DOHH2 (cell line): Measurements from ENCODE around the gene SLC29A3.
"Not testable (repeated sequence)": the region's sequence is repeated elsewhere in the genome, so short reads cannot be mapped to it uniquely, and the experiment has no call there.

Source experiments
- H3F3A ChIP-seq: fragments of 200-600 bp; sonication (generic), shearing (Covaris generic); 2 replicates; pipeline ENCODE4 v1.6.0; 2016; ENCODE audit warnings: antibody characterized with exemption, mild to moderate bottlenecking; ENCODE audit not compliant: control insufficient read depth, insufficient read depth
- H3K27ac ChIP-seq: fragments of 200-600 bp; sonication (generic); 2 replicates; pipeline ENCODE4 v1.5.1; 2014; ENCODE audit warnings: low read depth, mild to moderate bottlenecking, low read length, moderate library complexity
- H3K27me3 ChIP-seq: fragments of 200-600 bp; sonication (generic); 2 replicates; pipeline ENCODE4 v1.6.1; 2014; ENCODE audit warnings: mild to moderate bottlenecking, low read length, mixed read lengths; ENCODE audit not compliant: control insufficient read depth
- H3K36me3 ChIP-seq: fragments of 200-600 bp; sonication (generic); 2 replicates; pipeline ENCODE4 v1.6.1; 2014; ENCODE audit warnings: mild to moderate bottlenecking, low read length, moderate library complexity, mixed read lengths; ENCODE audit not compliant: control insufficient read depth
- H3K4me1 ChIP-seq: fragments of 200-600 bp; sonication (generic); 2 replicates; pipeline ENCODE4 v1.6.1; 2014; ENCODE audit warnings: mild to moderate bottlenecking, low read length, mixed read lengths; ENCODE audit not compliant: control insufficient read depth
- H3K4me2 ChIP-seq: fragments of 200-600 bp; sonication (generic); 2 replicates; pipeline ENCODE4 v1.6.0; 2014; ENCODE audit warnings: mild to moderate bottlenecking, low read length, moderate library complexity
- H3K4me3 ChIP-seq: fragments of 200-600 bp; sonication (generic); 2 replicates; pipeline ENCODE4 v1.5.1; 2014; ENCODE audit warnings: mild to moderate bottlenecking, low read length, mixed read lengths
- H3K79me2 ChIP-seq: fragments of 200-600 bp; sonication (generic); 2 replicates; pipeline ENCODE4 v1.6.1; 2014; ENCODE audit warnings: mild to moderate bottlenecking, low read length, mixed read lengths; ENCODE audit not compliant: control insufficient read depth
- H3K9me2 ChIP-seq: fragments of 200-600 bp; sonication (generic); replicated peaks from 2 replicates; pipeline ENCODE4 v1.6.1; 2014; ENCODE audit warnings: mild to moderate bottlenecking, low read length, mixed read lengths; ENCODE audit not compliant: control insufficient read depth
- H3K9me3 ChIP-seq: fragments of 200-600 bp; sonication (generic); 2 replicates; pipeline ENCODE4 v1.6.1; 2014; ENCODE audit warnings: antibody characterized with exemption, low read length, mixed read lengths; ENCODE audit not compliant: control insufficient read depth, insufficient read depth
- H4K20me1 ChIP-seq: fragments of 200-600 bp; sonication (generic); 2 replicates; pipeline ENCODE4 v1.6.0; 2014; ENCODE audit warnings: low read depth, mild to moderate bottlenecking, antibody characterized with exemption, low read length, moderate library complexity; ENCODE audit not compliant: control insufficient read depth, insufficient read depth
- EZH2phosphoT487 ChIP-seq: fragments of 200-600 bp; sonication (generic); IDR thresholded peaks from 2 replicates; pipeline ENCODE4 v1.6.1; 2017; ENCODE audit warnings: borderline replicate concordance, mild to moderate bottlenecking, antibody characterized with exemption, low read length, moderate library complexity, mixed read lengths
- TF ChIP-seq, protein P1 (sequence below): fragments of 200-600 bp; sonication (generic); IDR thresholded peaks from one replicate; pipeline ENCODE4 v1.5.1; 2014; ENCODE audit warnings: antibody characterized with exemption, mild to moderate bottlenecking, low read depth, low read length; ENCODE audit not compliant: poor library complexity, severe bottlenecking

Gene SLC29A3

GRCh38 chr10:71294091-71294561, 24.9 kb upstream of the SLC29A3 start:
- no peak for TF ChIP-seq EZH2phosphoT487
- TF ChIP-seq, protein P1, sequence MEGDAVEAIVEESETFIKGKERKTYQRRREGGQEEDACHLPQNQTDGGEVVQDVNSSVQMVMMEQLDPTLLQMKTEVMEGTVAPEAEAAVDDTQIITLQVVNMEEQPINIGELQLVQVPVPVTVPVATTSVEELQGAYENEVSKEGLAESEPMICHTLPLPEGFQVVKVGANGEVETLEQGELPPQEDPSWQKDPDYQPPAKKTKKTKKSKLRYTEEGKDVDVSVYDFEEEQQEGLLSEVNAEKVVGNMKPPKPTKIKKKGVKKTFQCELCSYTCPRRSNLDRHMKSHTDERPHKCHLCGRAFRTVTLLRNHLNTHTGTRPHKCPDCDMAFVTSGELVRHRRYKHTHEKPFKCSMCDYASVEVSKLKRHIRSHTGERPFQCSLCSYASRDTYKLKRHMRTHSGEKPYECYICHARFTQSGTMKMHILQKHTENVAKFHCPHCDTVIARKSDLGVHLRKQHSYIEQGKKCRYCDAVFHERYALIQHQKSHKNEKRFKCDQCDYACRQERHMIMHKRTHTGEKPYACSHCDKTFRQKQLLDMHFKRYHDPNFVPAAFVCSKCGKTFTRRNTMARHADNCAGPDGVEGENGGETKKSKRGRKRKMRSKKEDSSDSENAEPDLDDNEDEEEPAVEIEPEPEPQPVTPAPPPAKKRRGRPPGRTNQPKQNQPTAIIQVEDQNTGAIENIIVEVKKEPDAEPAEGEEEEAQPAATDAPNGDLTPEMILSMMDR = no peak
- no peak overlapping the region for H3K4me3 ChIP-seq
- no peak overlapping the region for H3K4me2 ChIP-seq
- no peaks in the 10 kb centered on the region for H3K9me2 ChIP-seq
- H3K27ac ChIP-seq = no peak overlapping the region
- no peaks in the 10 kb centered on the region for H3K36me3 ChIP-seq
- H3K27me3 ChIP-seq = peaks cover 5% of the 10 kb centered on the region
- no peaks in the 10 kb centered on the region for H3K9me3 ChIP-seq
- no peaks in the 10 kb centered on the region for H4K20me1 ChIP-seq
- H3K79me2 ChIP-seq = no peaks in the 10 kb centered on the region
- no peaks in the 10 kb centered on the region for H3K4me1 ChIP-seq
- no peaks in the 10 kb centered on the region for H3F3A ChIP-seq

DNA sequence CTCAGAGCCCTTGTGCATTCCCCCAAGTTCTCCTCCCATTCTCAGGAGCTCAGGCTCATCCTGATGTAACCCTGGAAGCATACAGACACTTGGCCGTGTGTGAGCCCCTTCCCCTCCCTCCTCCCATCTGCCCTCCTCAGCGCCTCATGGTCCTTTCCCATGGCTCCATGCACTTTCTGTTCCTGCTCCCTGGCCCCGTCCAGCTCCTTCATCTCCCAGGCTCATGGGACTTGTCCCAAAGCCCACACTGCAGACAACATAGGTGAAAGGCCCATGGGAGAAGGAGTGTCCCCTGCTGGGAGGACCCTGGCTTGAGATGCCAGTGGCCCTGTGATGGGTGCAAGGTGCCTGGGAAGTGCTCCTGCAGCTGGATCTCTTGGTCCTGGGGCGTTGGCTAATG, 24.2 kb upstream of the SLC29A3 start:
- Histone ChIP-seq H3K9me2 (no peaks in the 10 kb centered on the region), H3K9me3 (no peaks in the 10 kb centered on the region), H4K20me1 (no peaks in the 10 kb centered on the region), H3K4me2 (no peak overlapping the region), H3K4me1 (no peaks in the 10 kb centered on the region), H3K27ac (no peak overlapping the region), H3F3A (no peaks in the 10 kb centered on the region), H3K27me3 (peaks cover 8% of the 10 kb centered on the region), H3K36me3 (no peaks in the 10 kb centered on the region), H3K79me2 (no peaks in the 10 kb centered on the region), H3K4me3 (no peak overlapping the region)
- TF ChIP-seq EZH2phosphoT487 = no peak
- TF ChIP-seq, protein P1 = no peak

GRCh38 chr10:71295641-71296040, 23.4 kb upstream of the SLC29A3 start:
- no peak overlapping the region for H3K27ac ChIP-seq
- no peaks in the 10 kb centered on the region for H3K36me3 ChIP-seq
- H4K20me1 ChIP-seq = no peaks in the 10 kb centered on the region
- no peaks in the 10 kb centered on the region for H3K9me2 ChIP-seq
- TF ChIP-seq EZH2phosphoT487 = no peak
- TF ChIP-seq, protein P1 = no peak
- no peaks in the 10 kb centered on the region for H3K79me2 ChIP-seq
- H3F3A ChIP-seq = no peaks in the 10 kb centered on the region
- H3K9me3 ChIP-seq = no peaks in the 10 kb centered on the region
- no peak overlapping the region for H3K4me2 ChIP-seq
- no peaks in the 10 kb centered on the region for H3K4me1 ChIP-seq
- peaks cover 11% of the 10 kb centered on the region for H3K27me3 ChIP-seq
- no peak overlapping the region for H3K4me3 ChIP-seq

DNA sequence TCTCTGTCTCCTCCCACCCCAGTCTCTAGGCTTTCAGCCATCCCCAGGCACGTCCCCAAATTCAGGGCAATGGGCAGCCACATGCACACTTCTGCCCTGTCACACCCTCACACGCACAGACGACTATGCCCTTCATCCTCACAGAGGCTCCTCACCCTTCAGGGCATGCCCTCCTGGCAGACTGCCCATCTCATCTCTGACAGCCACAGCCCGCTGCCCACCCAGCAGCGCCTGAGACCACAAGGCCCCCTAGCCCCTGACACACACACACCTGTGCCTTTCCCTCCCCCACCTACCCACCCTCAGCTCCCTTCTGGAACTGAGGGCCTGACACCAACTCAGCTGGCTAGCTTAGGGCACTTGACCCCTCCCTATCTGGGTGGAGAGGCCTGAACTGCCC, 23.0 kb upstream of the SLC29A3 start:
- no peak overlapping the region for H3K27ac ChIP-seq
- H4K20me1 ChIP-seq = no peaks in the 10 kb centered on the region
- H3K9me3 ChIP-seq = no peaks in the 10 kb centered on the region
- H3F3A ChIP-seq = no peaks in the 10 kb centered on the region
- no peaks in the 10 kb centered on the region for H3K4me1 ChIP-seq
- no peaks in the 10 kb centered on the region for H3K36me3 ChIP-seq
- H3K27me3 ChIP-seq = peaks cover 11% of the 10 kb centered on the region
- TF ChIP-seq EZH2phosphoT487 = no peak
- TF ChIP-seq, protein P1 = no peak
- H3K4me3 ChIP-seq = no peak overlapping the region
- H3K79me2 ChIP-seq = no peaks in the 10 kb centered on the region
- no peaks in the 10 kb centered on the region for H3K9me2 ChIP-seq
- H3K4me2 ChIP-seq = no peak overlapping the region

GRCh38 chr10:71296811-71297210, 22.2 kb upstream of the SLC29A3 start:
- H3K27me3 ChIP-seq = peaks cover 13% of the 10 kb centered on the region
- not testable (repeated sequence) for H3F3A ChIP-seq, H3K9me3 ChIP-seq, H3K4me1 ChIP-seq, H3K27ac ChIP-seq, H3K4me2 ChIP-seq, H3K36me3 ChIP-seq, H3K9me2 ChIP-seq, H3K79me2 ChIP-seq, H3K4me3 ChIP-seq, H4K20me1 ChIP-seq
